Upper lobe of left lung (tissue), 4 donors: ENCODE data around the gene HSF4.
A peak's percentile ranks its signal among the peaks of the same experiment; 100 is the strongest.

ENCODE experiments used
- EP300 ChIP-seq, 4 donors: sonication (generic); formaldehyde crosslinking; IDR thresholded peaks; one replicate each; pipeline ENCODE4 v1.5.1; 2017; ENCODE audit warnings: antibody characterized with exemption in 4 of 4, control low read depth in 2 of 4
- POLR2A ChIP-seq, 4 donors: fragments of 450-650 bp; IDR thresholded peaks; one replicate each; pipeline ENCODE4 v1.5.1; 2016 to 2017; ENCODE audit warnings: antibody characterized with exemption in 4 of 4, mild to moderate bottlenecking in 2 of 4
- POLR2AphosphoS5 ChIP-seq, 2 donors: sonication (generic); formaldehyde crosslinking; IDR thresholded peaks; one replicate each; pipeline ENCODE4 v1.5.1; 2017; ENCODE audit warnings: antibody characterized with exemption in 2 of 2
- TF ChIP-seq, protein P1 (sequence below), 6 experiments: fragments of 450-650 bp in 4 of 6; fragments of 200-600 bp in 2 of 6; sonication (generic) in 2 of 6; IDR thresholded peaks; one replicate each; pipeline ENCODE4 v1.5.1; 2016 to 2019; ENCODE audit warnings: antibody characterized with exemption in 6 of 6

DNA sequence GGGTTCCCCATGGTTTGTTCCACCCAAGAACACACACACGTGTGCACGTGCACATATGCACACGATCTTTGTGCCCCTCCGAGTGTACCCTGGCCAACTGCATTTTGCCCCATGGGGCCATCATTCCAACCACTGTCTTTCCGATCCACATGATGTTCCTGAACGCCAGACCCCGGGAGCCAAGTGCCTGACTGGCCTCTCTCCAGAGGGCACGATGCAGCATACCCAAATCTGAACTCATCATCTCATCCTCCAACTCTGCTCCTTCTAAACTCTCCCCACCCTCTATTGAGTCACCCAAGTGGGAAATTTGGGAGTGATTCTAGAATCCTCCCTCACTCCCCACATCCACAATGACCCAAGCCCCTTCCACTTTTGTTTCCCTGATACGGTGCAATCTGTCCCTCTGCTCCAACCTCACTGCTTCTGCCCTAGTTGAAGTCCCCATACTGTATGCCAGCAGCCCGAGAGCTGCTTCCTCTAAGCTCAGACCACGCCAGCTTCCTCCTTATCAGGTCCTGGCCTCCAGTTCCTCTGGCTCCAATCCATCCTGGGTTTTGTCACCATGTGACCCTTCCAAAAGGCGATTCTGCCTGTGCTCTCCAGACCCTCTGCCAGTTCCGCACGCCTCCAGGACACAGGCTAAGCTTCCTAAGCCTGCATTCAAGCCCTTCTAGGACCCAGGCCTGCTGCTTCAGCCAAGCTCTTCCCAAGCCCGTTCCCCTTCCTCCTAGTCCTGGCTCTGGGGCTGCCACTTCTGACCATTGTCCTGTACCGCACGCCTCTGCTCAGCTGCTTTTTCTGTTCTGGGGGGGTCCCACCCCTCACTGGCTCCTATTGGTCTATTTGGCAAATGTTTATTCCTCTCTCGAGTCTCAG, 52.3 kb downstream of the HSF4 start:
- TF ChIP-seq, protein P1, sequence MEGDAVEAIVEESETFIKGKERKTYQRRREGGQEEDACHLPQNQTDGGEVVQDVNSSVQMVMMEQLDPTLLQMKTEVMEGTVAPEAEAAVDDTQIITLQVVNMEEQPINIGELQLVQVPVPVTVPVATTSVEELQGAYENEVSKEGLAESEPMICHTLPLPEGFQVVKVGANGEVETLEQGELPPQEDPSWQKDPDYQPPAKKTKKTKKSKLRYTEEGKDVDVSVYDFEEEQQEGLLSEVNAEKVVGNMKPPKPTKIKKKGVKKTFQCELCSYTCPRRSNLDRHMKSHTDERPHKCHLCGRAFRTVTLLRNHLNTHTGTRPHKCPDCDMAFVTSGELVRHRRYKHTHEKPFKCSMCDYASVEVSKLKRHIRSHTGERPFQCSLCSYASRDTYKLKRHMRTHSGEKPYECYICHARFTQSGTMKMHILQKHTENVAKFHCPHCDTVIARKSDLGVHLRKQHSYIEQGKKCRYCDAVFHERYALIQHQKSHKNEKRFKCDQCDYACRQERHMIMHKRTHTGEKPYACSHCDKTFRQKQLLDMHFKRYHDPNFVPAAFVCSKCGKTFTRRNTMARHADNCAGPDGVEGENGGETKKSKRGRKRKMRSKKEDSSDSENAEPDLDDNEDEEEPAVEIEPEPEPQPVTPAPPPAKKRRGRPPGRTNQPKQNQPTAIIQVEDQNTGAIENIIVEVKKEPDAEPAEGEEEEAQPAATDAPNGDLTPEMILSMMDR (IDR thresholded peaks at IDR 0.05), result no peak
- peak in 1 of 2 donors; percentile 35 for TF ChIP-seq POLR2AphosphoS5 (IDR thresholded peaks at IDR 0.05)
- no peak for TF ChIP-seq EP300 (IDR thresholded peaks at IDR 0.05)
- peak in 1 of 4 donors; percentile 18 for TF ChIP-seq POLR2A (IDR thresholded peaks at IDR 0.05)
